NCI-H1092 (cell line): ENCODE results near the gene RTTN.
A peak's percentile ranks its signal among the peaks of the same experiment; 100 is the strongest.
"Not testable (repeated sequence)": the region's sequence is repeated elsewhere in the genome, so short reads cannot be mapped to it uniquely, and the experiment has no call there.

Experiments used
- DNase-seq: peaks from one replicate; lab custom pipeline; 2025; lab: John Stamatoyannopoulos, UW

The RTTN gene, protein sequence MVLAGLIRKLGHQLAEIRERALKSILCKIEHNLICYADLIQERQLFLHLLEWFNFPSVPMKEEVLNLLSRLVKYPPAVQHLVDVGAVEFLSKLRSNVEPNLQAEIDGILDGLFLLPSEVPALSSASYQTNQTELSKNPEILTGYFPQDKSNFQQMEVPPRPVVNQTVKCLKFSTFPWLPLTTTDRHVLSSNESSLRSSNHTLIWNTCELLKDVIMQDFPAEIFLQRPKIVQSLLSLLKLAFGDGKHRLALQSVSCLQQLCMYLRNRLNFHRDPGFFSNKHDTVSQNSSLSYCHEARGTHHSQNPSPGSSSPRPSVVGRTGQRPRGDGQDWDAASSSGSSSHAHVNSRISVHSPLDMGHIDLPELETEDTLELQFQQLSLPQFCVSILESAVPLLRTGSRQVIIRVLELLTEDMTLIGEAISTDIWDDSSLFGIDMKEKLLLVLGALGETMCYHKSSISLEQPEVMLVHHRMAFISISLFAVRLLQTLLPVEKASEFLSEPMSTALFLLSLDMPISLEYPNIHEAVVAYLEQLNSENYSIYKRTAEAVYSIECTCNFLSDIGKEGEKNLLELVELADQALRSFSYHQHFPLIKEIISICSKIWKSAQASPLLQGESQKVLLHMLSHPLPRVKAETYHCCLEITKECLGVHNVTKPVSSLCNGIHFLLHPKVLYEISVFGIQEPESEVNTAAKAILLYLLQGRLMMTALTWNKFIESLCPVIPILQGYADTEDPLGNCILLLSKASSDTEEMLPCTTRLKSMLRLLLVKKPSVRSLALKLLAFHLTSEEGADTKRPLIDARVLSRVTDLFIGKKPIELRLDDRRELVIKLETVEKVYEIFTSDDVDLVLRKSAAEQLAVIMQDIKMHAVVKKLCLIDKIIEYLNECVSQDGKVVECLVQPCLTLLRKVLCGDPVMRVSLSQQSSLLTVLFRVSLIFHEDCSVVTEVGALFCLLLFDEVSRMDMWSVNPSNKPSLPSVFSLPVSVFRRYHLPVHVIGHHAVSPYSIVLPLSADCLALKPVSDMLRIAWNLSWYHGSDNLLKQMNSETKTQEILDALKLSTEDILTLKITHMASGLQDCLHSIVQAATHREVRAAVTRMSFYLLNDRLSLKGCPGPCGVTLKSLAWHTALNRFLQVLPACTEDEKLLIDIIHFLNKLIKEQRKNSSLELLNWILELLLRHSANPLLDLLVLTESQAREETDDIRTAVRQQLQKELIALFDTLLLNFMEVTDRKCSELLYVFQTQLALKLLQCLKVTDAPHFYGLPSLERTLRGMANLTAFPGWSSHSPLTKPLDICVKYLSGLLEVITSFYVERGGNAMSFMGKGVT (N-terminal part only)

DNA sequence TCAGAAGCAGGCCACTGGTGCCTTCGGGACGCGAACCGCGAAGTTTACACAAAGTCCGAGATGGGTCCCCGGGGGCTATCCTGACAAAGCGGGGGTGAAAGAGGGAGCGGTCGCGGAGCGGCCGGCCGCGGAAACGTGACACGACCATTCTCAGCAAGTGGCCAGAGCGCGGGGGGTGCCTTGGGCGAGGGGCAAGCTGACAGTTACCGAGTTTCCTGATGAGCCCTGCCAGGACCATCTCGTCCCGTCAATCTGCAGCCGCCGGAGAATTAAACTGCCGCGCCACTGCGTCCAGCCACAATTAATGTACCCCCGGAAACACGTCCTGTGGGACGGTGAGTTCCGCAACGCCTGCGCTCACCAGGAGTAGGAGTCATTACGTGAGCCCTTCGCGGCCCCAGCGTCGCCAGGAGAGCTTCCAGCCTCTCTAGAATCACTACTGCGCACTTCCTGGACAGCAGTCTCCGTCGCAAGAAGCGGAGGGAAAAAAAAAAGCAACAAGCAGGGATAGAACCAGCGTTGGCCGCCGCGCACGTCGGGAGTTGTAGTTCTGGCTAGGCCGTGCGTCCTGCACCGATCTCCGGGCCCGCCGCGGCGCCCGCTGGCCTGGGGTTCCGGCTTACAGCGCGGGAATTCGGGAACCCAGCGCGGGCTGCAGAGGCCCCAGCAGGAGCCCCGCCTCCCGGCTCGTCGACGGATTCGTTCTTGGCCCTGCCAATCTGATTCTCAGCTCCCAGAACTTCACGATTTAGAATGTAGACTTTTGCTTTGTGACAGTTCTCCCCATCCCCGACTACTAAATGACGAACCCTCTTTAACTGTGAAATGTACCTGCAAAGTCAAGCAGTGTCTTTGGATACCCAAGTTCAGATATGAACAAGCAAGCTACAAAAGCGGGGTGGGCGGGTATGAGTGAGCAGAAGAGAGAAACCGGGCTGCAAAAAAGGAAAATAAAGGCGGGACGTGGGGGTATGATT, at the start of gene RTTN:
Gene RTTN, minus strand, starts transcription at position 267 of the 977 bp plus-strand sequence. Its CDS starts 29 bp downstream, at position 238.
- peak; percentile 95 for DNase-seq

DNA sequence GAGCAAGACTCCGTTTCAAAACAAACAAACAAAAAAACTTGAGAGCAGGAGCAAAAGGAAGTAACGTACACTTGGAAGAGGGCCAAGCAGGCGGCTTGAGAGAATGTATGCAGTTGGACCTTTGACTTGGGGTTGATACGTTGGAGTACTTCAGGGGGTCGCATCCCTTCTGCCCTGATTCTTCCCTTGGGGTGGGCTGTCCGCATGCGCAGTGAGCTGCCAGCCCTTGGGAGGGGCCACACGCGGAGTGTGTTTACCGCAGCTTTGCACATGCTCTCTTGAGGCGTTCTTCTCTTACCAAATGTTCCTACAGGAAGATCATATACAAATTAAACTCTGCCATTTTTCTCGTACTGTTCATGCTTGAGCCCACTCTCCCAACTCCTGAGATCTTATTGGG, 45.3 kb upstream of the RTTN start:
- no peak for DNase-seq

DNA sequence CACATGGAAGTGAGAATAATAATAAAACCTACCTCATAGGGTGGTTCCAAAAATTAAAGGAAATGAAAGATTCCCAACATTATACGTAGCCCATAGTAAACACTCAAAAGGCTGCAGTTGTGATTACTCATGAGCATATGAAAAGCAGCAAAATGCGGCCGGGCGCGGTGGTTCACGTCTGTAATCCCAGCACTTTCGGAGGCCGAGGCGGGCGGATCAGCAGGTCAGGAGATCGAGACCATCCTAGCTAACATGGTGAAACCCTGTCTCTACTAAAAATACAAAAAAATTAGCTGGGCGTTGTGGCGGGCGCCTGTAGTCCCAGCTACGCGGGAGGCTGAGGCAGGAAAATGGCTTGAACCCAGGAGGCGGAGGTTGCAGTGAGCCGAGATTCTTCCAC, 44.4 kb upstream of the RTTN start:
- DNase-seq: not testable (repeated sequence)

DNA sequence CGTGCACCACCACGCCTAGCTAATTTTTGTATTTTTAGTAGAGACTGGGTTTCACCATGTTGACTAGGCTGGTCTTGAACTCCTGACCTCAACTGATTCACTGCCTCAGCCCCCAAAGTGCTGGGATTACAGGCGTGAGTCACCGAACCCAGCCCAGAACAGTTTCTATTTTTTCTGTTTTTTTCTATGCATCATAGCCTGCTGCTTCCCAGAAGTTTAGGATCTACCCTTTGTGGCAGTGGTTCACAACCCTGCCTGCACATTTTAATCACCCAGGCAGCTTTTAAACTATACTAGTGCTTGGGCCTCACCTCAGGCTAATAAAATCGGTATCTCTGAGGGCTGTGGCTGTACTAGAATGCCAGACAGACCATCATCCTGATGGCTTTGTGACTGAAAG, 43.6 kb upstream of the RTTN start:
- DNase-seq: no peak

DNA sequence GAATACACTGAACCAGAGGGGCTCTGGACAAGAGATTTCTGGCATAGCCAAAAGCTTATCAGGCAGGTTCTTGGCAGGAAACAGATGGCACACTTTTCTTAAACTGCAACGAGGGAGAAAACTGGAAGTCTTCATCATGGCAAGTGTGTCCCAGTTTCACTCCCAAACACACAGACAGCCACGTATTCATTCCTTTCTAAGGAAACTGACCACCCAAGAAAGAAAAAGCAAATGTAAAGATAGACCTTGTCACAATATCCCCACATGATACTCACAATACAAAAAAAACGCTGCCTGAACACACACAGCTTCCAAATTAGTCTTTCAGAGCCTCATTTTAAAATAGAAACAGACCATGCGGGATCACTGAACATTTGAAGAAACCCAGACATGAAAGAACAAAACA, 40.6 kb upstream of the RTTN start:
- no peak for DNase-seq

DNA sequence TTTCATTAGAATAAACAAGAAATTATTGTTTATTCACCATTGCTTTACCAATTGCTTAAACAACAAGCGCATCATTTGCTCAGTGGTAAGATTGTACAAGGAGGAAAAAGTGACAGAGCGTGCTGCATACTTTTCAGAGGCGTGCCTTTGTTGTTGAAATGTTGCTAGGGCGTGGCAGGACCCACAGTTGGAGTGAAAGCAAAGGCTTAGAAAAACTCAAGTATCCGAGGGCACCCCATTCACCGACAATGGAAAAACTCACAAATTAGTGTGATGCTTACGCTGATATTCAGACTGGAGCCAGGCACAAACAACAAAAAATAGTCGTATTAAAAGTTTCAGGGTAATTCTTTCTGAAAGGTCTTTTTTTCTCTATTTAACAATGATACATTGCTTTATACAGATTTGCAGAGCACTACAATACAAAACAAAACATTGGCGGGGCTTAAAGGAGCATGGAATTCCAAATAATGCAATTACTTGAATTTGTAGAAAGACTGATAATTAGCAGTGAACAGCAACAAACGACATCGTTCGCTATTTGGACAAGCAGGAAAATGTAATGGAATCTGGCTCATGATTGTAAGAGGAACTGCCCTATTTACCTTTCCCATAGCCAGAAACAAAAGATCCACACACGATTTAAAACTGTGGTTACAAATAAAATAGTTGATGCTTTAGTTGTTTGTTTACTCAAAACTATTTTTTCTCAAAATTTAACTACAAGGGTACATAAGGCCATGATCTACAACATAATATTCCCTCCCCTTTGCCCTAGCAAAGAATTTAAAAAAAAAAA, 37.8 kb upstream of the RTTN start:
- no peak for DNase-seq

DNA sequence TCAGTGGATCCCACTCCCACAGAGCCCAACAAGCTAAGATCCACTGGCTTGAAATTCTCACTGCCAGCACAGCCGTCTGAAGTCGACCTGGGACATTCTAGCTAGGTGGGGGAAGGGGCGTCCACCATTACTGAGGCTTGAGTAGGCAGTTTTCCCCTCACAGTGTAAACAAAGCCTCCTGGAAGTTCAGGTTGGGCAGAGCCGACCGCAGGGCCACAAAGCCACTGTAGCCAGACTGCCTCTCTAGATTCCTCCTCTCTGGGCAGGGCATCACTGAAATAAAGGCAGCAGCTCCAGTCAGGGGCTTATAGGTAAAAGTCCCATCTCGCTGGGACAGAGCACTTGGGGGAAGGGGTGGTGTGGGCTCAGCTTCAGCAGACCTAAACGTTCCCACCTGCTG, 31.4 kb upstream of the RTTN start:
- not testable (repeated sequence) for DNase-seq

DNA sequence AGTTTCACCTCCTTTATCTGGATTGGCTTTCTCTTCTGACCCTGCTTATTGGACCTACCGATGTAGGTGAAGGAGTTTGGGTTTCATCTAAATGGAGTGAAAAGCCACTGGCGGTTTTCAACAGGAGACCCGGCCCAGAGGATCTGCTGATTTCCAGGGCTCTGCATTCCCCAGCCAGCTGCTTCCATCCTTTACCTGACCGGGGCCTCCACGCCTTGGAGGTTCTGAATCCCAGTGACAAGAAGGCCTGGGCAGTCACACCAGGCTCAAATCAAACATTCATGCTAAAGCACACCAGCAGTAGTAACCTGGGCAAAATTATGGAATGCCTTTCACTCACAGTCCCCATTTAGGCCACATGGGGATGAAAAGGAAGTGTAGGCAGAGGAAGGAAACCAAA, 30.0 kb upstream of the RTTN start:
- DNase-seq: no peak

DNA sequence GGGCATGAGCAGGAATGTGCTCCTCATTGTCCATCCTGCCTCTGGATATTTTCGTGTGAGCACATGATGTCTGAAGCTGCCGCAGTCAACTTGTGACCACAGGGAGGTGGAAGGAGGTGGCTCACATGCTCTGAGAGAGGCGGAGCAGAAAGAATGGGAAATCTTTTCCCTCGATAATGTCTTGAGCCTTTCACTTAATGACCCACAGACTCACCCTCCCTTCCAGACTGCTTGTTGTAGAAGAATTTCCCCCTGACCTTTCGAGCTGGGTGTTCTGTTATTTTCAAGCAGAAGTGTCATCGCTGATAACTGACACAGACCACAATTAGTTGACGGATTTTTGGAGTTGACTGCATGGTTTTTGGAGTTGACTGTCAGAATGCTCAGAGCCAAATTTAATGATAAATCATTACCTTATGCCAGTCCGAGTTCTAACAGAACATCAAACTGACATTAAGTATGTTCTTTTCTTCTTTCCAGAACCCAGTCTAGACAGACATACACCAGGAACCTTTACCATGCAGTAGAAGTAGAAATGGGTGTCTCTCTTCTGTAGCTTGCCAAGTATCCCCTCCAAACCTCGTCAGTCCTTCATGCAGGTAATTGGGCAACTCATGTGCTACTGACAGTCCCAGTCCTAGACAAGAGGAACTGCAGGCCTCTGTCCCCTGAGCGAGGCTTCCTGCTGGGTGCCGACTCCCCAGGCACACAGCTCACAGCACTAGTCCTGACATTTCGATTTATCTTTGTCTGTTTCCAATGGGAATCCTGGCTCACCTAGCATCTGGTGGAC, 29.4 kb upstream of the RTTN start:
- no peak for DNase-seq

DNA sequence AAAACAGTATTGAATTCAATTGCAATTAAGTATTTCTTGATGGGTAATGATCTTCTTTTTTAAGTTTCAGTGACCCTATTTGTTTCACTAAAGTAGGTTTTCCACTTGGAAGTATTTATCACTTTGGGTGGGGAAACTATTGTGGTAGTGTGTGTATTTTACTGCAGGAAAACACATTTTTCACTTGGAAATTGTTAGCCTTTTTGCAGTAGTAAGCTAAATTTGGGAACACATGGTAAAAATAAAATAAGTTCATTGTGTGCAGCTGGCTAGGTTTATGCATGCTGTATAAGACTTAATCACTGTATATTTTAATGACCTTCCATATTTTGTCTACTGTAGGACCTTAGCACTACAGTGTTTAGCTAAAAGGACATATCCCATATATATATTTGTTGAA, 28.5 kb upstream of the RTTN start:
- DNase-seq: no peak

DNA sequence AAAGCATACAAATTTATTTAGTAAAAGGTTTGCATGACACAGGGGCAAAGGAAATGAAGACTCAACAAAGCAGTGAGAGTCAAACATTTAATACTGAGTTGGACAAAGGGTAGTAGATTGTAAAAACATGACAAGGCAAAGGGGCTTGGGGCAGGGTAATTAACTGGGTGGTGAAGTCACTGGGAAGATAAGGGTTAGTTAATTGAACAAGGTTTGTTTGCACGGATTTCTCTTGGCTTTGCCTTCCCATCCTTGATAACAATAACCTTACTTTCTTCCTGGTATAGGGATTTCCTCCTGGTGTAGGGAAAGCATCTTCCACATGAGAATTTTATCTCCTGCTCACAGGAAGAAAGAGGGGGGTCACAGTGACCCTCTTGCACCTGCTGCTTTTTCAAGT, 26.8 kb upstream of the RTTN start:
- DNase-seq: no peak

DNA sequence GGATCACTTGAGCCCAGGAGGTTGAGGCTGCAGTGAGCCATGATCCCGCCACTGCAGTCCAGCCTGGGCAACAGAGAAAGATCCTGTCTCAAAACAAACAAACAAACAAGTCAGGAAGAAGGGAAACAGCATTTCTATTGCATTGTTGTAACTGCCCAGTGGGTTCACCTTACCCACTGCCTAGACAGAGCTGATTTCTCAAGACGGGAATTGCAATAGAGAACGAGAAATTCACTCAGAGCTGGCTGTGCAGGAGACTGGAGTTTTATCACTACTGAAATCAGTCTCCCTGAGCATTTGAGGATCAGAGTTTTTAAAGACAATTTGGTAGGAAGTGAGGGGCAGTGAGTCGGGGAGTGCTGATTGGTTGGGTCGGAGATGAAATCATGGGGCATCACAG, 24.2 kb upstream of the RTTN start:
- no peak for DNase-seq

DNA sequence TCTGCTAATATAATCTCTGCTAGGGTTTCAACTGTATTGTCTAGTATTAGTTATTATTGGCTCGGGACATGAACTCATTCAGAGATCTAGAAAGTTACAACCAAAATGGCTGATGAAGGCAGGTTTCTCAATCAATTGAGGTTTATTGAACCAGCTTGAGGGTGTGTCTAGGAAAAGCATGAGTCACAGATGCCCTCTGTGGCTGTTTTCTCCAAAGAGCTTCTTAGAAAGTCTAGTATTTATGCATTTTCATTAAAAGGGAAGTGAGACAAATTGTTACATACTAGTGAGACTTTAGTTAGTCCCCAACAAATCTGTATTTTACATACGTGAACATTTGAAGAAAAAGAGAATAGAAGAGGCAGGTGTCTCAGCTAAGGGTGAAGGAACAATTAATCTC, 23.0 kb upstream of the RTTN start:
- no peak for DNase-seq

DNA sequence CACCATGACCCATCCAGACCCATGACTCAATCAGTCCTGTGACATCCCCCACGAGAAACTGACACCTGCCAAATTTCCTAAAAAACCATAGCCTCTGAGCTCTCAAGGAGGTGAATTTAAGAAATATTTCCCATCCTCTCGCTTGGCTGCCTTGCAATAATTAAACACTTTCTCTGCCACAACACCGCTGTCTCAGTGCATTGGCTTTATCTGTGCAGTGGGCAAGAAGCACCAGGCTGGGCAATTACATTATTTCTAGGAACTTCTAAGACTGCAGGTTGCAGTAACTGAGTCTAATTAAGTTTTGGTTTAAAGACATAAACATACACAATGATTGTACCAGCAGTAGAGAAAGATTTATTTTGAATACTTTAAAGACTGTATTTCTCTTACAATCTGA, 22.0 kb upstream of the RTTN start:
- DNase-seq: no peak

DNA sequence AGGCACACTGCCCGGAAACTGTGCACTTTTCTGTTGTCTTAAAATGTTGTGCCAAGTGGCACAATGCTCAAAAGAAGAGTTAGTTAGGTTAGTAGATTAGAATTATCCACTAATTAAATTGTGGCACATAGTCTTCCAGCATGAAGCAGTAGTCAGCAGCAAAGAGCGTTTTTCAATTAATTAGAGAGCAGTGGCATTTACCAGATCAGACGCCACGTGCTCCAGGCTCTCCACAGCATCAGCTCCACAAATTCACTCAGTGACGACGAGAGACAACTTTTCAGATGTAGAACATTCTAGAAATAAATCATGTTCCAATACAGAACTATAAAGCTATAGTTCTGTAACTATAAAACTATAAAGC, 16.4 kb upstream of the RTTN start:
- no peak for DNase-seq

DNA sequence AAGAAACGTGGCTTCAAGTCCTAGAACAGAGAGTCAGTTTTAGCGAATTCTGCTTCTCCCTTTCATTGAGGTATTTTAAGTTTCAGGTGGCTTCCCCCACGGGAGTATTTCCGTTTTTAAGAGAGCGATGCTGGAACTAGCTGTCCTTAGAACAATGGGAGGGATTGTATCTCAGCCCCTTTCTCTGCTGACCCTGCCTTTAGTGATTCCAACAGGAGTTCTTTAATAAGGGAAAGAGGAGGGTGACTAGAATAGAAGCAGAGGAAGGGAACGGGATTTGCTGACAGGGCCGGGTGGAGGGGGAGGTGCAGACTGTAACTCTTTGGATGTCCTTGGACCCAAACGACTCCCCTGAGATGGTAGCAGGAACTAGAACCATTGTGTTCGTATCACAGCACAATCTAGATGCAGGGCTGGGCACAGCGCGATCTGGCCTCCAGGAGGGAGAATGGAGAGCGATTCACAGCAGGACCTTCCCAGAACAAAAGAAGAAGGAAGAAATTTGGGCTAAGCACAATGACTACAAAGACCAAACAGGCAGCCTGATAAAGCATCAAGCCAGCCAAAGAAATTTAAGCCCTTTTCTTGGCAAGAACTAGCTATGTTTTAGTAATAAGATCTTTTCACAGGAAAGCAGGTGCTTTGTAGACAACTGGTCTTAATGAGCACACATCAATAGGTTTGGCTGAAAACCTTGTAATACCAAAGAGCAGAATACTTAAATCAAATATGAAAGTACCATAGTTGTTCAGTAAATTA, 15.8 kb upstream of the RTTN start:
- peak; percentile 68 for DNase-seq

DNA sequence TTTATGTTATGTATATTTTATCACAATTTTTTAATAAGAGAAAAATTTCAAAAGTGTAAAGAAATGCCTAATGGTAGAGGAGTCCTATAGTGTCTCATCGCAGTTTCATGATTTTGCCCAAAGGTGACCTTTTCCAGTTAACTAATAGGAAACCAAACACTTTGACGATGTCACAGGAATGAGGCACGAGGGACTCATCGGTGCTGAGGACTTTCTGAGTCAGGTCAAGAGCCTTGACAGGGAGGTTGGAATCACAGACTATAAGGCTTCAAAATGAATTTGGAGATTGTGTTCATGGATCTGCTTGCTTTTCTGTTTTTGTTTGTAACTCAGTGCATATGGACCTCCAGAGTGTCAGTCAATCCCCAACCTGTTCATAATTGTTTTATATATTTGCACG, 15.1 kb upstream of the RTTN start:
- no peak for DNase-seq

DNA sequence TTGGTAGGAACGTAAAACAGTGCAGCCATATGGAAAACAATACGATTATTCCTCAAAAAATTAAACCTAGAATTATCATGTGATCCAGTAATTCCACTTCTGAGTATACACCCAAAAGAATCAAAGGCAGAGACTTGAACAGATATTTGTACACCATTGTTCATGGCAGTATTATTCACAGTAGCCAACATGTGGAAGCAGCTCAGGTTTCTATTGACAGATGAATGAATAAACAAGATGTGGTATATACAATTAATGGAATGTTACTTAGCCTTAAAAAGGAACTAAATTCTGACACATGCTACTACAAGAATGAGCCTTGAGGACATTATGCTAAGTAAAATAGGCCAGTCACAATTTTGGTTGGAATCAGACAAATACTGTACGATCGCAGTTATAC, 14.2 kb upstream of the RTTN start:
- no peak for DNase-seq

DNA sequence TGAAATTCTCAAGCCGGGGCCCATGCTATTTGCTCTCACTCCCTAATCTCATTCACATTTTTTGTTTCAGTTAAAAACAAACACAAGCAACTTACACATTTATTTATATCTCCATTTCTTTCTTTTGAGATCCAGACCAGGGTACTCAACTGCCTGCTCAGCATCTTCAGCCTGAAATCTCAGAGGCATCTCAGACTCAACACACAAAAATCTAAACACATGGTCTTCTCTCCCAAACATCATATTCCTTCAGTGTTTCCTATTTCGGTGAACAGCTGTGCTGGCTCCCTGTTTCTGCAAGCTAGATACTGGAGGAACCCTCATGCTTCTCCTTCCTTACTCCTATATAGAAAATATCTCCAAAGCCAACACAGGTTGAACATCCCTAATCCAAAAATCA, 11.3 kb upstream of the RTTN start:
- DNase-seq: no peak
